HepG2 (cell line): ENCODE measurements around the gene GYS1. TPM values are rescaled to one million over a fixed set of nuclear protein-coding genes. Genes with fewer than 3 reads are reported as not detected.
A peak's percentile ranks its signal among the peaks of the same experiment; 100 is the strongest.

Source experiments
- HHEX ChIP-seq: IDR thresholded peaks from 2 replicates; pipeline ENCODE4 v1.6.1; 2016; ENCODE audit warnings: control low read depth
- HOXA3 ChIP-seq: sonication (generic); formaldehyde crosslinking; IDR thresholded peaks from 2 replicates; pipeline ENCODE4 v1.5.0; 2020; ENCODE audit warnings: missing genetic modification reagents
- MYNN ChIP-seq: sonication (generic); formaldehyde crosslinking; IDR thresholded peaks from 2 replicates; pipeline ENCODE4 v1.4.0; 2020; ENCODE audit warnings: mild to moderate bottlenecking, low read depth, missing genetic modification reagents
- NCOA5 ChIP-seq: sonication (generic); formaldehyde crosslinking; IDR thresholded peaks from 2 replicates; pipeline ENCODE4 v1.4.0; 2020; ENCODE audit warnings: missing genetic modification reagents
- NR3C1 ChIP-seq: sonication (generic); formaldehyde crosslinking; IDR thresholded peaks from 2 replicates; pipeline ENCODE4 v1.4.0; 2020; ENCODE audit warnings: missing genetic modification reagents
- PAF1 ChIP-seq: IDR thresholded peaks from 2 replicates; pipeline ENCODE4 v1.6.1; 2016; ENCODE audit warnings: missing genetic modification reagents, missing compliant biosample characterization
- SP2 ChIP-seq: sonication (generic); formaldehyde crosslinking; IDR thresholded peaks from 2 replicates; pipeline ENCODE4 v1.5.1; 2020; ENCODE audit warnings: mild to moderate bottlenecking, missing genetic modification reagents
- ZNF101 ChIP-seq: sonication (generic); formaldehyde crosslinking; IDR thresholded peaks from 2 replicates; pipeline ENCODE4 v1.4.0; 2020; ENCODE audit warnings: mild to moderate bottlenecking, low read depth, missing genetic modification reagents, borderline replicate concordance
- ZNF253 ChIP-seq: sonication (generic); formaldehyde crosslinking; IDR thresholded peaks from 2 replicates; pipeline ENCODE4 v1.8.0; 2022; ENCODE audit warnings: mild to moderate bottlenecking, missing genetic modification reagents, borderline replicate concordance
- ZNF367 ChIP-seq: sonication (generic); formaldehyde crosslinking; IDR thresholded peaks from 2 replicates; pipeline ENCODE4 v1.4.0; 2020; ENCODE audit warnings: missing genetic modification reagents, borderline replicate concordance
- polyA plus RNA-seq, 8 experiments: library from polyadenylated mRNA; depleted of rRNA in 3 of 8; stranded (reverse) in 7 of 8; unstranded in 1 of 8; fragments of >200 nt; fragmentation: Illumina TruSeq in 4 of 8; extraction: Trizol in 4 of 8; gene quantifications; 2 replicates each; pipeline versions ENCODE4 v1.2.1 to v1.2.3, GENCODE V29; 2011 to 2016; ENCODE audit warnings: low read depth in 4 of 8, missing spikeins in 1 of 8, mixed read lengths in 1 of 8; ENCODE audit not compliant: insufficient read depth in 1 of 8
- total RNA-seq, 5 experiments: library from RNA; depleted of rRNA; stranded (reverse); fragments of >200 nt; fragmentation: Illumina TruSeq; extraction: Trizol; gene quantifications; 2 replicates each; pipeline ENCODE4 v1.2.3, GENCODE V29; 2016; ENCODE audit warnings: low read depth in 1 of 5
- TF ChIP-seq, protein P1 (sequence below): sonication (generic); formaldehyde crosslinking; conservative IDR thresholded peaks from 2 replicates; pipeline ENCODE4 v1.4.0; 2020; ENCODE audit warnings: mild to moderate bottlenecking, missing genetic modification reagents, moderate library complexity
- TF ChIP-seq, protein P2 (sequence below): fragments of 450-650 bp; IDR thresholded peaks from 2 replicates; pipeline ENCODE4 v1.6.1; 2017
- TF ChIP-seq, protein P3 (sequence below): sonication (generic); formaldehyde crosslinking; IDR thresholded peaks from 2 replicates; pipeline ENCODE4 v1.4.0; 2020; ENCODE audit warnings: missing genetic modification reagents, borderline replicate concordance
- TF ChIP-seq, protein P4 (sequence below): fragments of 450-650 bp; IDR thresholded peaks from 2 replicates; pipeline ENCODE4 v1.6.1; 2017; ENCODE audit warnings: mild to moderate bottlenecking
- TF ChIP-seq, protein P5 (sequence below): sonication (generic); formaldehyde crosslinking; IDR thresholded peaks from 2 replicates; pipeline ENCODE4 v1.4.0; 2020; ENCODE audit warnings: mild to moderate bottlenecking, missing genetic modification reagents

GYS1 gene
- total and polyA plus RNA-seq, 2 of the 13 experiments (the other 11 are each of a cell fraction or from before 2014, with no cell fraction given), result 18.4 to 42.1 TPM

DNA sequence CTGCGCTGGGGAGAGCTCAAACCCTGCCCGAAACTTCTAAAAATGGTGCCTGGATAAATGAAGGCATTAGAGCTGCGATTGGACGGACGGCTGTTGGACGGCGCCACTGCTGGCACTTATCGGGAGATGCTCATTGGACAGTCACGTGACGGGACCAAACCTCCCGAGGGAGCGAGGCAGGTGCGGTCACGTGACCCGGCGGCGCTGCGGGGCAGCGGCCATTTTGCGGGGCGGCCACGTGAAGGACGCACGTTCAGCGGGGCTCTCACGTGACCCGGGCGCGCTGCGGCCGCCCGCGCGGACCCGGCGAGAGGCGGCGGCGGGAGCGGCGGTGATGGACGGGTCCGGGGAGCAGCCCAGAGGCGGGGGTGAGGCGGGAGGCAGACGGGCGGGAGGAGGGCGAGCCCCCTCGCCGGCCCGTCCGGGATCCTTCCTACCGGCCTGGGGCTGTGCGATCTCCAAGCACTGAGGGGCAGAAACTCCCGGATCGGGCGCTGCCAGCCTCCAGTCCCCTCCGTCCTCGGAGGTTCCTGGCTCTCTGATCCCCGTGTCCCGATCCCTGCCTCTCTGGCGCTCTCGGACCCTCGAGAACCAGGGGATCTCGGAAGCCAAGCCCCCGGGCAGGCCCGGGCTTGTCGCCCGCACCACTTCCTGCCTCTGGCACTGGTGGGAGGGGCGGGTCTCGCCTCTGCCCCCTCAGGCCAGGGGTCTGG lies 38.4 kb downstream of the GYS1 start, which contains the start of gene BAX (continued):
- TF ChIP-seq, protein P1, sequence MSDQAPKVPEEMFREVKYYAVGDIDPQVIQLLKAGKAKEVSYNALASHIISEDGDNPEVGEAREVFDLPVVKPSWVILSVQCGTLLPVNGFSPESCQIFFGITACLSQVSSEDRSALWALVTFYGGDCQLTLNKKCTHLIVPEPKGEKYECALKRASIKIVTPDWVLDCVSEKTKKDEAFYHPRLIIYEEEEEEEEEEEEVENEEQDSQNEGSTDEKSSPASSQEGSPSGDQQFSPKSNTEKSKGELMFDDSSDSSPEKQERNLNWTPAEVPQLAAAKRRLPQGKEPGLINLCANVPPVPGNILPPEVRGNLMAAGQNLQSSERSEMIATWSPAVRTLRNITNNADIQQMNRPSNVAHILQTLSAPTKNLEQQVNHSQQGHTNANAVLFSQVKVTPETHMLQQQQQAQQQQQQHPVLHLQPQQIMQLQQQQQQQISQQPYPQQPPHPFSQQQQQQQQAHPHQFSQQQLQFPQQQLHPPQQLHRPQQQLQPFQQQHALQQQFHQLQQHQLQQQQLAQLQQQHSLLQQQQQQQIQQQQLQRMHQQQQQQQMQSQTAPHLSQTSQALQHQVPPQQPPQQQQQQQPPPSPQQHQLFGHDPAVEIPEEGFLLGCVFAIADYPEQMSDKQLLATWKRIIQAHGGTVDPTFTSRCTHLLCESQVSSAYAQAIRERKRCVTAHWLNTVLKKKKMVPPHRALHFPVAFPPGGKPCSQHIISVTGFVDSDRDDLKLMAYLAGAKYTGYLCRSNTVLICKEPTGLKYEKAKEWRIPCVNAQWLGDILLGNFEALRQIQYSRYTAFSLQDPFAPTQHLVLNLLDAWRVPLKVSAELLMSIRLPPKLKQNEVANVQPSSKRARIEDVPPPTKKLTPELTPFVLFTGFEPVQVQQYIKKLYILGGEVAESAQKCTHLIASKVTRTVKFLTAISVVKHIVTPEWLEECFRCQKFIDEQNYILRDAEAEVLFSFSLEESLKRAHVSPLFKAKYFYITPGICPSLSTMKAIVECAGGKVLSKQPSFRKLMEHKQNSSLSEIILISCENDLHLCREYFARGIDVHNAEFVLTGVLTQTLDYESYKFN, result peak; percentile 53
- TF ChIP-seq, protein P2, sequence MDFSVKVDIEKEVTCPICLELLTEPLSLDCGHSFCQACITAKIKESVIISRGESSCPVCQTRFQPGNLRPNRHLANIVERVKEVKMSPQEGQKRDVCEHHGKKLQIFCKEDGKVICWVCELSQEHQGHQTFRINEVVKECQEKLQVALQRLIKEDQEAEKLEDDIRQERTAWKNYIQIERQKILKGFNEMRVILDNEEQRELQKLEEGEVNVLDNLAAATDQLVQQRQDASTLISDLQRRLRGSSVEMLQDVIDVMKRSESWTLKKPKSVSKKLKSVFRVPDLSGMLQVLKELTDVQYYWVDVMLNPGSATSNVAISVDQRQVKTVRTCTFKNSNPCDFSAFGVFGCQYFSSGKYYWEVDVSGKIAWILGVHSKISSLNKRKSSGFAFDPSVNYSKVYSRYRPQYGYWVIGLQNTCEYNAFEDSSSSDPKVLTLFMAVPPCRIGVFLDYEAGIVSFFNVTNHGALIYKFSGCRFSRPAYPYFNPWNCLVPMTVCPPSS, result no peak
- TF ChIP-seq NCOA5 (CRISPR knock-in tag) (no peak), ZNF101 (CRISPR knock-in tag) (no peak), ZNF367 (CRISPR knock-in tag) (no peak), ZNF253 (CRISPR knock-in tag) (no peak), MYNN (no peak; the same call in 1 of the 2 replicates), NR3C1 (CRISPR knock-in tag) (no peak), HOXA3 (CRISPR knock-in tag) (peak; percentile 99), HHEX (CRISPR knock-in tag) (no peak), SP2 (peak; percentile 60), PAF1 (CRISPR knock-in tag) (no peak)
- TF ChIP-seq, protein P3, sequence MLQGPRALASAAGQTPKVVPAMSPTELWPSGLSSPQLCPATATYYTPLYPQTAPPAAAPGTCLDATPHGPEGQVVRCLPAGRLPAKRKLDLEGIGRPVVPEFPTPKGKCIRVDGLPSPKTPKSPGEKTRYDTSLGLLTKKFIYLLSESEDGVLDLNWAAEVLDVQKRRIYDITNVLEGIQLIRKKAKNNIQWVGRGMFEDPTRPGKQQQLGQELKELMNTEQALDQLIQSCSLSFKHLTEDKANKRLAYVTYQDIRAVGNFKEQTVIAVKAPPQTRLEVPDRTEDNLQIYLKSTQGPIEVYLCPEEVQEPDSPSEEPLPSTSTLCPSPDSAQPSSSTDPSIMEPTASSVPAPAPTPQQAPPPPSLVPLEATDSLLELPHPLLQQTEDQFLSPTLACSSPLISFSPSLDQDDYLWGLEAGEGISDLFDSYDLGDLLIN (CRISPR knock-in tag), result 0 out of 2 replicates have a peak, but pooled peaks have one; percentile 49
- TF ChIP-seq, protein P4, sequence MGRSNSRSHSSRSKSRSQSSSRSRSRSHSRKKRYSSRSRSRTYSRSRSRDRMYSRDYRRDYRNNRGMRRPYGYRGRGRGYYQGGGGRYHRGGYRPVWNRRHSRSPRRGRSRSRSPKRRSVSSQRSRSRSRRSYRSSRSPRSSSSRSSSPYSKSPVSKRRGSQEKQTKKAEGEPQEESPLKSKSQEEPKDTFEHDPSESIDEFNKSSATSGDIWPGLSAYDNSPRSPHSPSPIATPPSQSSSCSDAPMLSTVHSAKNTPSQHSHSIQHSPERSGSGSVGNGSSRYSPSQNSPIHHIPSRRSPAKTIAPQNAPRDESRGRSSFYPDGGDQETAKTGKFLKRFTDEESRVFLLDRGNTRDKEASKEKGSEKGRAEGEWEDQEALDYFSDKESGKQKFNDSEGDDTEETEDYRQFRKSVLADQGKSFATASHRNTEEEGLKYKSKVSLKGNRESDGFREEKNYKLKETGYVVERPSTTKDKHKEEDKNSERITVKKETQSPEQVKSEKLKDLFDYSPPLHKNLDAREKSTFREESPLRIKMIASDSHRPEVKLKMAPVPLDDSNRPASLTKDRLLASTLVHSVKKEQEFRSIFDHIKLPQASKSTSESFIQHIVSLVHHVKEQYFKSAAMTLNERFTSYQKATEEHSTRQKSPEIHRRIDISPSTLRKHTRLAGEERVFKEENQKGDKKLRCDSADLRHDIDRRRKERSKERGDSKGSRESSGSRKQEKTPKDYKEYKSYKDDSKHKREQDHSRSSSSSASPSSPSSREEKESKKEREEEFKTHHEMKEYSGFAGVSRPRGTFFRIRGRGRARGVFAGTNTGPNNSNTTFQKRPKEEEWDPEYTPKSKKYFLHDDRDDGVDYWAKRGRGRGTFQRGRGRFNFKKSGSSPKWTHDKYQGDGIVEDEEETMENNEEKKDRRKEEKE, result no peak
- TF ChIP-seq, protein P5, sequence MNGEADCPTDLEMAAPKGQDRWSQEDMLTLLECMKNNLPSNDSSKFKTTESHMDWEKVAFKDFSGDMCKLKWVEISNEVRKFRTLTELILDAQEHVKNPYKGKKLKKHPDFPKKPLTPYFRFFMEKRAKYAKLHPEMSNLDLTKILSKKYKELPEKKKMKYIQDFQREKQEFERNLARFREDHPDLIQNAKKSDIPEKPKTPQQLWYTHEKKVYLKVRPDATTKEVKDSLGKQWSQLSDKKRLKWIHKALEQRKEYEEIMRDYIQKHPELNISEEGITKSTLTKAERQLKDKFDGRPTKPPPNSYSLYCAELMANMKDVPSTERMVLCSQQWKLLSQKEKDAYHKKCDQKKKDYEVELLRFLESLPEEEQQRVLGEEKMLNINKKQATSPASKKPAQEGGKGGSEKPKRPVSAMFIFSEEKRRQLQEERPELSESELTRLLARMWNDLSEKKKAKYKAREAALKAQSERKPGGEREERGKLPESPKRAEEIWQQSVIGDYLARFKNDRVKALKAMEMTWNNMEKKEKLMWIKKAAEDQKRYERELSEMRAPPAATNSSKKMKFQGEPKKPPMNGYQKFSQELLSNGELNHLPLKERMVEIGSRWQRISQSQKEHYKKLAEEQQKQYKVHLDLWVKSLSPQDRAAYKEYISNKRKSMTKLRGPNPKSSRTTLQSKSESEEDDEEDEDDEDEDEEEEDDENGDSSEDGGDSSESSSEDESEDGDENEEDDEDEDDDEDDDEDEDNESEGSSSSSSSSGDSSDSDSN (CRISPR knock-in tag), result peak; percentile 52; the same call in 1 of the 2 replicates
